HG02759 (cell line): ENCODE measurements around the gene PTPN14.
"Not testable (repeated sequence)": the region's sequence is repeated elsewhere in the genome, so short reads cannot be mapped to it uniquely, and the experiment has no call there.

ENCODE experiments used
- ATAC-seq: cut with Tn5 transposase; IDR thresholded peaks from one replicate; pipeline ENCODE4 v1.9.1; 2021; ENCODE audit warnings: mild to moderate bottlenecking, moderate library complexity; ENCODE audit not compliant: unreplicated experiment

Gene PTPN14

GRCh38 chr1:214404571-214405213, 146.7 kb downstream of the PTPN14 start:
- ATAC-seq: peak; percentile 23

GRCh38 chr1:214404154-214404553, 147.2 kb downstream of the PTPN14 start:
- peak; percentile 58 for ATAC-seq

- no peak for ATAC-seq
Measured at GRCh38 chr1:214403431-214403830, 148.0 kb downstream of the PTPN14 start.

- ATAC-seq: no peak
Measured at GRCh38 chr1:214402613-214403083, 148.8 kb downstream of the PTPN14 start.

GRCh38 chr1:214401666-214402065, 149.7 kb downstream of the PTPN14 start:
- ATAC-seq: no peak

GRCh38 chr1:214400131-214400530, 151.3 kb downstream of the PTPN14 start:
- no peak for ATAC-seq

GRCh38 chr1:214398490-214398889, 152.9 kb downstream of the PTPN14 start:
- no peak for ATAC-seq

- no peak for ATAC-seq
Measured at GRCh38 chr1:214397497-214397896, 153.9 kb downstream of the PTPN14 start.

GRCh38 chr1:214396330-214396729, 155.1 kb downstream of the PTPN14 start:
- ATAC-seq: no peak

- ATAC-seq: not testable (repeated sequence)
Measured at GRCh38 chr1:214394569-214394968, 156.8 kb downstream of the PTPN14 start.

- no peak for ATAC-seq
Measured at GRCh38 chr1:214393086-214393485, 158.3 kb downstream of the PTPN14 start.

- ATAC-seq: no peak
Measured at GRCh38 chr1:214391873-214392645, 159.3 kb downstream of the PTPN14 start.

- no peak for ATAC-seq
Measured at GRCh38 chr1:214389734-214390133, 161.7 kb downstream of the PTPN14 start.

GRCh38 chr1:214386747-214387146, 164.7 kb downstream of the PTPN14 start:
- ATAC-seq: no peak

GRCh38 chr1:214386333-214386732, 165.1 kb downstream of the PTPN14 start:
- no peak for ATAC-seq

GRCh38 chr1:214385428-214385827, 166.0 kb downstream of the PTPN14 start:
- no peak for ATAC-seq

- no peak for ATAC-seq
Measured at GRCh38 chr1:214384373-214385079, 166.9 kb downstream of the PTPN14 start.

GRCh38 chr1:214383381-214384372, 167.7 kb downstream of the PTPN14 start:
- no peak for ATAC-seq

GRCh38 chr1:214380986-214381695, 170.3 kb downstream of the PTPN14 start:
- ATAC-seq: no peak

- ATAC-seq: no peak
Measured at GRCh38 chr1:214380396-214380795, 171.0 kb downstream of the PTPN14 start.
